ENCODE data around the gene ANO3. TPM values are rescaled to one million over a fixed set of nuclear protein-coding genes. Genes with fewer than 3 reads are reported as not detected.

The ANO3 gene
- total and polyA plus RNA-seq, 2 donors (not counting 1 experiment from before 2014, with no cell fraction given) = not detected

GRCh38 chr11:26618441-26618840, 286.5 kb downstream of the ANO3 start:
- POLR2A ChIA-PET = no interaction called here
- Histone ChIP-seq H3K4me2 (replicated peaks; ENCODE audit: low read depth, low read length, poor library complexity, severe bottlenecking) (no peak overlapping the region), H3K9me3 (ENCODE audit: control extremely low read depth in 1 of 3, control insufficient read depth in 2 of 3, insufficient read depth in 1 of 3, low read length in 2 of 3) (peaks cover 0 to 5% (median 0%) of the 10 kb centered on the region in 3 donors), H4K20me1 (ENCODE audit: control insufficient read depth, insufficient read depth, low read length, poor library complexity, severe bottlenecking) (no peaks in the 10 kb centered on the region), H3K9ac (ENCODE audit: low read length) (no peak overlapping the region), H3K27ac (ENCODE audit: low read length in 2 of 2) (no peak overlapping the region), H3K27me3 (replicated peaks in 1 of 4; ENCODE audit: control extremely low read depth in 1 of 4, control insufficient read depth in 3 of 4, insufficient read depth in 4 of 4, low read length in 3 of 4) (no peaks in the 10 kb centered on the region), H3K79me2 (ENCODE audit: control insufficient read depth, insufficient read depth, low read length) (no peaks in the 10 kb centered on the region), H2AFZ (ENCODE audit: insufficient read depth, low read depth, low read length, poor library complexity, severe bottlenecking) (no peak overlapping the region), H3K4me1 (ENCODE audit: control insufficient read depth in 2 of 2, insufficient read depth in 2 of 2, low read length in 2 of 2) (no peaks in the 10 kb centered on the region), H3K4me3 (ENCODE audit: control extremely low read depth in 1 of 5, extremely low read depth in 1 of 5, insufficient read depth in 1 of 5, low read depth in 2 of 5, low read length in 4 of 5) (no peak overlapping the region), H3K36me3 (replicated peaks in 1 of 2; ENCODE audit: control extremely low read depth in 1 of 2, control insufficient read depth in 1 of 2, extremely low read depth in 1 of 2, insufficient read depth in 2 of 2, low read length in 1 of 2) (no peaks in the 10 kb centered on the region)
- ATAC-seq (ENCODE audit: low read depth) (no peak), DNase-seq (no peak)
- Mint-ChIP-seq H3K27ac (no peak overlapping the region), H3K27me3 (no peaks in the 10 kb centered on the region), H3K9me3 (ENCODE audit: insufficient read depth) (peaks cover 3% of the 10 kb centered on the region), H3K4me3 (no peak overlapping the region), H3K4me1 (no peaks in the 10 kb centered on the region)
- WGBS (ENCODE audit: insufficient coverage) = no CpG with 5 or more reads among the region's 1 CpG
- CTCF ChIA-PET = no interaction called here
- TF ChIP-seq CTCF (IDR thresholded peaks at IDR 0.05) = no peak
- no peak for TF ChIP-seq EZH2 (IDR thresholded peaks at IDR 0.05; ENCODE audit: borderline replicate concordance, insufficient read depth, low read depth, low read length, poor library complexity, severe bottlenecking)
- intact Hi-C loops (cut with micrococcal nuclease) = no loop called here

GRCh38 chr11:26620282-26621045, 288.5 kb downstream of the ANO3 start:
- no peak overlapping the region for H3K27ac ChIP-seq (ENCODE audit: low read length in 2 of 2)
- no peaks in the 10 kb centered on the region for H3K9me3 ChIP-seq (ENCODE audit: control extremely low read depth in 1 of 3, control insufficient read depth in 2 of 3, insufficient read depth in 1 of 3, low read length in 2 of 3)
- H3K79me2 ChIP-seq (ENCODE audit: control insufficient read depth, insufficient read depth, low read length) = no peaks in the 10 kb centered on the region
- H3K4me1 ChIP-seq (ENCODE audit: control insufficient read depth in 2 of 2, insufficient read depth in 2 of 2, low read length in 2 of 2) = no peaks in the 10 kb centered on the region
- no peaks in the 10 kb centered on the region for H3K36me3 ChIP-seq (replicated peaks in 1 of 2; ENCODE audit: control extremely low read depth in 1 of 2, control insufficient read depth in 1 of 2, extremely low read depth in 1 of 2, insufficient read depth in 2 of 2, low read length in 1 of 2)
- Mint-ChIP-seq H3K27ac (no peak overlapping the region), H3K27me3 (no peaks in the 10 kb centered on the region), H3K4me1 (no peaks in the 10 kb centered on the region), H3K4me3 (no peak overlapping the region), H3K9me3 (ENCODE audit: insufficient read depth) (no peaks in the 10 kb centered on the region)
- H3K9ac ChIP-seq (ENCODE audit: low read length) = no peak overlapping the region
- no peak for TF ChIP-seq CTCF (IDR thresholded peaks at IDR 0.05)
- no peak for TF ChIP-seq EZH2 (IDR thresholded peaks at IDR 0.05; ENCODE audit: borderline replicate concordance, insufficient read depth, low read depth, low read length, poor library complexity, severe bottlenecking)
- no peak overlapping the region for H2AFZ ChIP-seq (ENCODE audit: insufficient read depth, low read depth, low read length, poor library complexity, severe bottlenecking)
- H3K27me3 ChIP-seq (replicated peaks in 1 of 4; ENCODE audit: control extremely low read depth in 1 of 4, control insufficient read depth in 3 of 4, insufficient read depth in 4 of 4, low read length in 3 of 4) = no peaks in the 10 kb centered on the region
- no peak overlapping the region for H3K4me2 ChIP-seq (replicated peaks; ENCODE audit: low read depth, low read length, poor library complexity, severe bottlenecking)
- 100% methylated on average over 1 of the region's 1 CpG for WGBS (ENCODE audit: insufficient coverage)
- ATAC-seq (ENCODE audit: low read depth) (no peak), DNase-seq (no peak)
- no peak overlapping the region for H3K4me3 ChIP-seq (ENCODE audit: control extremely low read depth in 1 of 5, extremely low read depth in 1 of 5, insufficient read depth in 1 of 5, low read depth in 2 of 5, low read length in 4 of 5)
- intact Hi-C loops (cut with micrococcal nuclease) = no loop called here
- POLR2A ChIA-PET = no interaction called here
- CTCF ChIA-PET = no interaction called here
- no peaks in the 10 kb centered on the region for H4K20me1 ChIP-seq (ENCODE audit: control insufficient read depth, insufficient read depth, low read length, poor library complexity, severe bottlenecking)
